H9 (cell line): ENCODE results near the gene USP17L28. TPM values are rescaled to one million over a fixed set of nuclear protein-coding genes. Genes with fewer than 3 reads are reported as not detected.
"Not testable (repeated sequence)": the region's sequence is repeated elsewhere in the genome, so short reads cannot be mapped to it uniquely, and the experiment has no call there.

Source experiments
- DNase-seq: peaks from one replicate; pipeline ENCODE4 v3.0.0-alpha.2; 2017
- H2AFZ ChIP-seq: one replicate; pipeline ENCODE4 v1.6.1; 2013; ENCODE audit warnings: mild to moderate bottlenecking, low read length, control low read depth, moderate library complexity
- H2AK5ac ChIP-seq: 2 replicates; pipeline ENCODE4 v1.6.1; 2013; ENCODE audit warnings: low read length, control low read depth, mixed read lengths; ENCODE audit not compliant: insufficient read length
- H2BK120ac ChIP-seq: one replicate; pipeline ENCODE4 v1.6.1; 2013; ENCODE audit warnings: low read depth, mild to moderate bottlenecking, low read length, control low read depth, inconsistent platforms; ENCODE audit not compliant: poor library complexity, severe bottlenecking
- H2BK12ac ChIP-seq: 2 replicates; pipeline ENCODE4 v1.6.1; 2013; ENCODE audit warnings: low read length, control low read depth, mixed read lengths, low read depth; ENCODE audit not compliant: insufficient read length
- H2BK15ac ChIP-seq: 2 replicates; pipeline ENCODE4 v1.6.1; 2013; ENCODE audit warnings: low read depth, low read length, control low read depth
- H2BK20ac ChIP-seq: one replicate; pipeline ENCODE4 v1.6.1; 2013; ENCODE audit warnings: low read depth, mild to moderate bottlenecking, low read length, control low read depth, inconsistent platforms; ENCODE audit not compliant: poor library complexity, severe bottlenecking
- H2BK5ac ChIP-seq: 2 replicates; pipeline ENCODE4 v1.6.1; 2013; ENCODE audit warnings: low read length, control low read depth, mixed read lengths; ENCODE audit not compliant: insufficient read length
- H3K14ac ChIP-seq: 2 replicates; pipeline ENCODE4 v1.6.1; 2013; ENCODE audit warnings: low read length, control low read depth; ENCODE audit not compliant: insufficient read depth
- H3K18ac ChIP-seq: 2 replicates; pipeline ENCODE4 v1.6.1; 2013; ENCODE audit warnings: low read depth, mild to moderate bottlenecking, mixed read lengths, low read length, control low read depth; ENCODE audit not compliant: insufficient read length
- H3K23ac ChIP-seq: 2 replicates; pipeline ENCODE4 v1.6.1; 2013; ENCODE audit warnings: low read length, control low read depth, mixed read lengths, low read depth; ENCODE audit not compliant: insufficient read length
- H3K23me2 ChIP-seq: 2 replicates; pipeline ENCODE4 v1.6.1; 2013; ENCODE audit warnings: low read depth, mild to moderate bottlenecking, mixed read lengths, low read length, control low read depth; ENCODE audit not compliant: insufficient read length, poor library complexity, severe bottlenecking
- H3K27ac ChIP-seq: 2 replicates; pipeline ENCODE4 v1.5.1; 2013; ENCODE audit warnings: low read length, control low read depth, mixed read lengths, low read depth; ENCODE audit not compliant: insufficient read length
- H3K27me3 ChIP-seq: 2 replicates; pipeline ENCODE4 v1.6.1; 2013; ENCODE audit warnings: low read length, control low read depth, inconsistent platforms; ENCODE audit not compliant: insufficient read depth
- H3K4ac ChIP-seq: 2 replicates; pipeline ENCODE4 v1.6.1; 2013; ENCODE audit warnings: low read depth, mild to moderate bottlenecking, control low read depth, inconsistent platforms, low read length, moderate library complexity
- H3K4me1 ChIP-seq: 2 replicates; pipeline ENCODE4 v1.6.1; 2013; ENCODE audit warnings: low read length, control low read depth, inconsistent platforms; ENCODE audit not compliant: insufficient read depth
- H3K4me2 ChIP-seq: 2 replicates; pipeline ENCODE4 v1.6.1; 2013; ENCODE audit warnings: low read length, control low read depth, mixed read lengths; ENCODE audit not compliant: insufficient read length, insufficient read depth
- H3K56ac ChIP-seq: 2 replicates; pipeline ENCODE4 v1.6.1; 2013; ENCODE audit warnings: low read depth, mild to moderate bottlenecking, mixed read lengths, low read length, control low read depth; ENCODE audit not compliant: insufficient read length
- H3K79me1 ChIP-seq: 2 replicates; pipeline ENCODE4 v1.6.1; 2013; ENCODE audit warnings: low read depth, mild to moderate bottlenecking, moderate library complexity, low read length, control low read depth, inconsistent platforms; ENCODE audit not compliant: insufficient read depth, poor library complexity, severe bottlenecking
- H3K79me2 ChIP-seq: 2 replicates; pipeline ENCODE4 v1.6.1; 2013; ENCODE audit warnings: low read length, control low read depth, inconsistent platforms; ENCODE audit not compliant: insufficient read depth
- H3K9ac ChIP-seq: 2 replicates; pipeline ENCODE4 v1.6.1; 2013; ENCODE audit warnings: low read length, control low read depth, mixed read lengths; ENCODE audit not compliant: insufficient read length; ENCODE audit errors: extremely low read depth
- H3K9me3 ChIP-seq: one replicate; pipeline ENCODE4 v1.6.1; 2013; ENCODE audit warnings: low read depth, low read length, inconsistent platforms; ENCODE audit not compliant: control insufficient read depth
- H3T11ph ChIP-seq: one replicate; pipeline ENCODE4 v1.6.1; 2013; ENCODE audit warnings: mild to moderate bottlenecking, low read length, control low read depth, inconsistent platforms
- H4K20me1 ChIP-seq: one replicate; pipeline ENCODE4 v1.6.1; 2013; ENCODE audit not compliant: control insufficient read depth, insufficient read length, insufficient read depth
- H4K5ac ChIP-seq: 2 replicates; pipeline ENCODE4 v1.6.1; 2013; ENCODE audit warnings: low read depth, mild to moderate bottlenecking, mixed read lengths, low read length, control low read depth; ENCODE audit not compliant: insufficient read length
- H4K8ac ChIP-seq: replicated peaks from 2 replicates; pipeline ENCODE4 v1.6.1; 2013; ENCODE audit warnings: low read length, control low read depth, mixed read lengths, low read depth; ENCODE audit not compliant: insufficient read length
- H4K91ac ChIP-seq: 2 replicates; pipeline ENCODE4 v1.6.1; 2013; ENCODE audit warnings: low read depth, mild to moderate bottlenecking, moderate library complexity, mixed read lengths, low read length, control low read depth; ENCODE audit not compliant: insufficient read length
- H3K27ac Mint-ChIP-seq, 3 experiments: 2 replicates in 2 of 3; 3 replicates in 1 of 3; pipeline ENCODE4 v1.8.0; 2020 to 2021; ENCODE audit warnings: mixed read lengths in 3 of 3, mild to moderate bottlenecking in 1 of 3, moderate library complexity in 1 of 3
- H3K27me3 Mint-ChIP-seq: 2 replicates; pipeline ENCODE4 v1.8.0; 2021; ENCODE audit warnings: low read depth, mild to moderate bottlenecking, moderate library complexity, mixed read lengths
- H3K36me3 Mint-ChIP-seq, 3 experiments: 2 replicates in 2 of 3; 3 replicates in 1 of 3; pipeline ENCODE4 v1.8.0; 2020 to 2021; ENCODE audit warnings: low read depth in 3 of 3, mixed read lengths in 3 of 3; ENCODE audit not compliant: insufficient read depth in 1 of 3
- H3K4me1 Mint-ChIP-seq, 2 experiments: 2 replicates each; pipeline ENCODE4 v1.8.0; 2020; ENCODE audit warnings: mixed read lengths in 2 of 2
- H3K4me3 Mint-ChIP-seq, 2 experiments: 2 replicates in 1 of 2; 3 replicates in 1 of 2; pipeline ENCODE4 v1.8.0; 2020 to 2021; ENCODE audit warnings: mild to moderate bottlenecking in 2 of 2, mixed read lengths in 2 of 2, moderate library complexity in 1 of 2
- H3K9me3 Mint-ChIP-seq, 2 experiments: 2 replicates in 1 of 2; 3 replicates in 1 of 2; pipeline ENCODE4 v1.8.0; 2020; ENCODE audit warnings: mild to moderate bottlenecking in 2 of 2, mixed read lengths in 2 of 2, moderate library complexity in 1 of 2
- WGBS: extraction: QIAGEN DNeasy Blood & Tissue Kit; methylation state at CpG from one replicate; pipeline ENCODE4 v1.1.7; 2013; ENCODE audit warnings: missing lambda C conversion rate, low lambda C conversion rate, mixed read lengths; ENCODE audit not compliant: insufficient read length; ENCODE audit errors: extremely low coverage; 5-methylcytosine and 5-hydroxymethylcytosine counted together
- total RNA-seq: library from RNA; stranded (reverse); gene quantifications from 2 replicates; pipeline ENCODE4 v1.2.1, GENCODE V29; 2021

Gene USP17L28
- total RNA-seq, 1 experiment from 2014 or later, result not detected

GRCh38 chr4:9353338-9353737 lies 4.6 kb downstream of the USP17L28 start, which contains the start of gene USP17L29:
USP17L29 (plus strand) TSS chr4:9353638; CDS start chr4:9353638, 0 bp downstream.
- H2BK20ac ChIP-seq, H2BK120ac ChIP-seq, H2BK12ac ChIP-seq, H2AFZ ChIP-seq, H3T11ph ChIP-seq, H3K9ac ChIP-seq, H3K79me2 ChIP-seq, H3K9me3 ChIP-seq, H4K20me1 ChIP-seq, H2BK15ac ChIP-seq, H3K27me3 Mint-ChIP-seq, H3K27me3 ChIP-seq, H3K23ac ChIP-seq, H3K79me1 ChIP-seq, H3K18ac ChIP-seq, H2BK5ac ChIP-seq, H3K14ac ChIP-seq, H4K91ac ChIP-seq, H3K56ac ChIP-seq, H3K23me2 ChIP-seq, H3K9me3 Mint-ChIP-seq, H3K4me1 ChIP-seq, H3K4ac ChIP-seq, H3K4me1 Mint-ChIP-seq, H3K36me3 Mint-ChIP-seq, H4K5ac ChIP-seq, H3K4me2 ChIP-seq, H3K27ac Mint-ChIP-seq, H3K27ac ChIP-seq, H4K8ac ChIP-seq, H3K4me3 Mint-ChIP-seq, H2AK5ac ChIP-seq, DNase-seq: not testable (repeated sequence)
- no CpG with 5 or more reads among the region's 15 CpGs for WGBS

- H3K9me3 Mint-ChIP-seq, result not testable (repeated sequence)
These were observed 14.1 kb downstream of the USP17L28 start, which contains the start of gene USP17L30 for GRCh38 chr4:9362829-9363228. USP17L30 (plus strand) TSS chr4:9363129; CDS start chr4:9363129, 0 bp downstream.

More at GRCh38 chr4:9362829-9363228, 14.1 kb downstream of the USP17L28 start, which contains the start of gene USP17L30:
- H2BK20ac ChIP-seq, H3K4me3 Mint-ChIP-seq, H4K5ac ChIP-seq, H3K36me3 Mint-ChIP-seq, H4K8ac ChIP-seq, H3K79me1 ChIP-seq, H3K23me2 ChIP-seq, H3K4me2 ChIP-seq, H3K4me1 Mint-ChIP-seq, H3K56ac ChIP-seq, H2BK15ac ChIP-seq, H3K4me1 ChIP-seq, H2AK5ac ChIP-seq, H3T11ph ChIP-seq, H4K91ac ChIP-seq, H3K9me3 ChIP-seq, H3K23ac ChIP-seq, H3K27me3 Mint-ChIP-seq, H2BK12ac ChIP-seq, H3K9ac ChIP-seq, H3K27ac Mint-ChIP-seq, H3K14ac ChIP-seq, H4K20me1 ChIP-seq, DNase-seq, H3K27me3 ChIP-seq, H3K4ac ChIP-seq, H2BK120ac ChIP-seq, H3K27ac ChIP-seq, H3K18ac ChIP-seq, H2BK5ac ChIP-seq, H3K79me2 ChIP-seq, H2AFZ ChIP-seq: not testable (repeated sequence)
- WGBS, result no CpG with 5 or more reads among the region's 15 CpGs
